NCI-H446 treated with DMSO at 0.1 percent for 48 hours (cell line): ENCODE results near the gene PDE6C.

ENCODE experiments used
- DNase-seq: peaks from one replicate; lab custom pipeline; 2025; lab: John Stamatoyannopoulos, UW

PDE6C gene

GRCh38 chr10:93612311-93612710, at the start of gene PDE6C:
PDE6C (plus strand) TSS chr10:93612537; CDS start chr10:93612726, 189 bp downstream.
- no peak for DNase-seq

GRCh38 chr10:93565446-93565845, 46.9 kb upstream of the PDE6C start:
- no peak for DNase-seq

GRCh38 chr10:93566435-93567276, 45.7 kb upstream of the PDE6C start, which contains the start of gene FFAR4:
FFAR4 (plus strand) TSS chr10:93566665; CDS start chr10:93566721, 56 bp downstream.
- DNase-seq: no peak

- DNase-seq: no peak
Observed at GRCh38 chr10:93567277-93568104, 44.8 kb upstream of the PDE6C start.

- DNase-seq: no peak
Observed at GRCh38 chr10:93568105-93568390, 44.3 kb upstream of the PDE6C start.

GRCh38 chr10:93570383-93570782, 42.0 kb upstream of the PDE6C start:
- DNase-seq: no peak

GRCh38 chr10:93572606-93573005, 39.7 kb upstream of the PDE6C start:
- DNase-seq: no peak

GRCh38 chr10:93573051-93573909, 39.1 kb upstream of the PDE6C start:
- no peak for DNase-seq

- no peak for DNase-seq
Observed at GRCh38 chr10:93573924-93574323, 38.4 kb upstream of the PDE6C start.

GRCh38 chr10:93576888-93577287, 35.4 kb upstream of the PDE6C start:
- no peak for DNase-seq

- no peak for DNase-seq
Observed at GRCh38 chr10:93577565-93577964, 34.8 kb upstream of the PDE6C start.

GRCh38 chr10:93579089-93579488, 33.2 kb upstream of the PDE6C start:
- no peak for DNase-seq

GRCh38 chr10:93579985-93580711, 32.2 kb upstream of the PDE6C start:
- no peak for DNase-seq

- DNase-seq: no peak
Observed at GRCh38 chr10:93580828-93581227, 31.5 kb upstream of the PDE6C start.

- no peak for DNase-seq
Observed at GRCh38 chr10:93584445-93584844, 27.9 kb upstream of the PDE6C start.

- DNase-seq: no peak
Observed at GRCh38 chr10:93589648-93590562, 22.4 kb upstream of the PDE6C start.

GRCh38 chr10:93590638-93591037, 21.7 kb upstream of the PDE6C start:
- no peak for DNase-seq

- no peak for DNase-seq
Observed at GRCh38 chr10:93591065-93591808, 21.1 kb upstream of the PDE6C start.

- DNase-seq: no peak
Observed at GRCh38 chr10:93593254-93593653, 19.1 kb upstream of the PDE6C start.

GRCh38 chr10:93593749-93594148, 18.6 kb upstream of the PDE6C start:
- DNase-seq: no peak
